ENCODE measurements around the gene LRRTM4.

DNA sequence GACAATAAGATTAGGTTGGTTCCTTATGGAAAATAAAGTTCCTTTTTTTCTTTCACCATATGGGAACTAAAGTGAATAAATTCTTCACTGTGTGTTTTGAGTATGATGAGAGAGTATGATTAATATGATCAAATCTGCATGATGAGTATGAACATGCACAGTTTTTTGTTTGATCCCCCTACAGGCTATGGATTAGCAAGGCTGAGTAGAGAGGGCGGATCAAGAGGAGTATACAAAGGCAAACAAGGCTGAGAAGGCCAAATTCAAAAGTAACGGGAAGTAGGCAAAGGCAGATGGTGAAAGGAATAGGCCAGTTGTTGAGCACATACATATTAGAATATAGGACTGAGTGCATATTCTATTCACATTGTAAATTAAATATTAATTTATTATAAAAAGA lies 508.2 kb downstream of the LRRTM4 start:
- TF ChIP-seq, protein P1, sequence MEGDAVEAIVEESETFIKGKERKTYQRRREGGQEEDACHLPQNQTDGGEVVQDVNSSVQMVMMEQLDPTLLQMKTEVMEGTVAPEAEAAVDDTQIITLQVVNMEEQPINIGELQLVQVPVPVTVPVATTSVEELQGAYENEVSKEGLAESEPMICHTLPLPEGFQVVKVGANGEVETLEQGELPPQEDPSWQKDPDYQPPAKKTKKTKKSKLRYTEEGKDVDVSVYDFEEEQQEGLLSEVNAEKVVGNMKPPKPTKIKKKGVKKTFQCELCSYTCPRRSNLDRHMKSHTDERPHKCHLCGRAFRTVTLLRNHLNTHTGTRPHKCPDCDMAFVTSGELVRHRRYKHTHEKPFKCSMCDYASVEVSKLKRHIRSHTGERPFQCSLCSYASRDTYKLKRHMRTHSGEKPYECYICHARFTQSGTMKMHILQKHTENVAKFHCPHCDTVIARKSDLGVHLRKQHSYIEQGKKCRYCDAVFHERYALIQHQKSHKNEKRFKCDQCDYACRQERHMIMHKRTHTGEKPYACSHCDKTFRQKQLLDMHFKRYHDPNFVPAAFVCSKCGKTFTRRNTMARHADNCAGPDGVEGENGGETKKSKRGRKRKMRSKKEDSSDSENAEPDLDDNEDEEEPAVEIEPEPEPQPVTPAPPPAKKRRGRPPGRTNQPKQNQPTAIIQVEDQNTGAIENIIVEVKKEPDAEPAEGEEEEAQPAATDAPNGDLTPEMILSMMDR (conservative IDR thresholded peaks at IDR 0.05; ENCODE audit: low read length): no peak
- no peak for TF ChIP-seq EZH2phosphoT487 (IDR thresholded peaks at IDR 0.05; ENCODE audit: borderline replicate concordance, low read depth, low read length)
